ENCODE measurements around the gene RNF41.
"Not testable (repeated sequence)": the region's sequence is repeated elsewhere in the genome, so short reads cannot be mapped to it uniquely, and the experiment has no call there.

RNF41 gene

GRCh38 chr12:56221757-56222530 is at the start of gene RNF41:
Gene RNF41, minus strand, starts transcription at chr12:56221922. Its CDS starts 7,875 bp downstream, at chr12:56214047.
- peak; percentile 91 for DNase-seq

GRCh38 chr12:56271031-56271430 is 49.3 kb upstream of the RNF41 start:
- no peak for DNase-seq

GRCh38 chr12:56267443-56268071 is 45.8 kb upstream of the RNF41 start:
- DNase-seq, result no peak

GRCh38 chr12:56266693-56267442 is 45.1 kb upstream of the RNF41 start, which contains the start of gene COQ10A:
Gene COQ10A, plus strand, starts transcription at chr12:56266942. Its CDS starts 177 bp downstream, at chr12:56267119.
- DNase-seq, result peak; percentile 85

- not testable (repeated sequence) for DNase-seq
Measured at GRCh38 chr12:56266068-56266692, 44.5 kb upstream of the RNF41 start.

GRCh38 chr12:56262955-56263354 is 41.2 kb upstream of the RNF41 start:
- DNase-seq, result not testable (repeated sequence)

- DNase-seq, result no peak
Measured at GRCh38 chr12:56261503-56262232, 39.9 kb upstream of the RNF41 start.

- DNase-seq, result no peak
Measured at GRCh38 chr12:56260921-56261320, 39.2 kb upstream of the RNF41 start.

GRCh38 chr12:56260380-56260779 is 38.7 kb upstream of the RNF41 start:
- DNase-seq, result no peak

GRCh38 chr12:56258820-56259183 is 37.1 kb upstream of the RNF41 start:
- no peak for DNase-seq

- peak; percentile 85 for DNase-seq
Measured at GRCh38 chr12:56258068-56258819, 36.5 kb upstream of the RNF41 start, which contains the start of gene ANKRD52. Gene ANKRD52, minus strand, starts transcription at chr12:56258384. Its CDS starts 115 bp downstream, at chr12:56258269.

GRCh38 chr12:56257491-56258067 is 35.9 kb upstream of the RNF41 start:
- no peak for DNase-seq

- DNase-seq, result no peak
Measured at GRCh38 chr12:56257071-56257470, 35.3 kb upstream of the RNF41 start.

GRCh38 chr12:56256326-56256960 is 34.7 kb upstream of the RNF41 start:
- no peak for DNase-seq

GRCh38 chr12:56255671-56256070 is 33.9 kb upstream of the RNF41 start:
- DNase-seq, result no peak

GRCh38 chr12:56253091-56253490 is 31.4 kb upstream of the RNF41 start:
- DNase-seq, result no peak

GRCh38 chr12:56252649-56253048 is 30.9 kb upstream of the RNF41 start:
- DNase-seq, result no peak

- no peak for DNase-seq
Measured at GRCh38 chr12:56248711-56249110, 27.0 kb upstream of the RNF41 start.

- no peak for DNase-seq
Measured at GRCh38 chr12:56247923-56248322, 26.2 kb upstream of the RNF41 start.

- DNase-seq, result no peak
Measured at GRCh38 chr12:56244494-56244893, 22.8 kb upstream of the RNF41 start.

GRCh38 chr12:56243731-56244181 is 22.0 kb upstream of the RNF41 start:
- no peak for DNase-seq

All from activated naive CD4-positive, alpha-beta T cell treated with anti-CD3 and anti-CD28 coated beads, Interleukin-2, amount 50 U/mL, for 16 hours (primary cell).